NCI-H446 (cell line): Measurements from ENCODE around the gene UIMC1.
"Not testable (repeated sequence)": the region's sequence is repeated elsewhere in the genome, so short reads cannot be mapped to it uniquely, and the experiment has no call there.

Experiments used
- DNase-seq, 2 experiments: peaks; one replicate each; lab custom pipeline; 2025; lab: John Stamatoyannopoulos, UW

The UIMC1 gene

DNA sequence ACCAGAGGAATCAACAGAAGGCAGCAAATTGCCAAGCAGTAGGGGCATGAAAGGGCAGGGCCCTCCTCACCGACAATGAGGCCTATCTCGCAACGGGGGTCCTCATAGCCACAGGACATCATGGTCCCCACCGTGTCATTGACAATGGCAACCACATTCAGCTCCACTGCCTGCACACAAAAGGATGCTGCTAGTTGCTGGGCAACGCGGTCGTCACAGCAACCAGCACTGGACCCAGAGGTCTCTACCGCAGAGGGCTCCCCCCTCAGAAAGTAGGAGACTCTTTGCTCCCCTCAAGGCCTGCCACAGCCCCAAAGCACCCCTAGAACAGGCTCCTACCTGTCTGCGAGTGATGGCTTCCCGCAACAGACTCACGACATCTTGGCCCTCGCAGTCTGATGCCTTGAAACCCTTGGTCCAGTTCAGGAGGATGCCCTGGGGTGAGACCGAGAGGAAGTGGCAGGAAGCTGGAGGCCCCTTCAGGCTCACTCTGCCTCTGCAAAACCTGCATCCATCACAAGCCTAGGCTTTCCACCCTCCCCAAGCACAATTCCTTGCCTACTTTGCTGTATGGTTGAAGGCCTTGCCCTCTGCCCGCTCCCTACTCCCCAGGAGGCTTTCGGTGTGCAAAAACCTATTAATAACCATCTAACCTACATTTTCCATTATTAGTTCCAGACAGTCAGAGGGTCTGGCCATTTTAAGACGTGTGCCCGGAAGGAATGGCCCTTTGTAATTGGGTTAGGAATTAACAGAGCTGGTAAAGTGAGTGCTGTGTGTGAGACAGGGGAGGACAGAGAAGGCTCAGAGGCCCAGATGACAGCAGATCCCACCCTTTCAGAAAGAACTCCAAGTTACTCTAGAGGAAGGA lies 122.6 kb downstream of the UIMC1 start:
- no peak for DNase-seq

DNA sequence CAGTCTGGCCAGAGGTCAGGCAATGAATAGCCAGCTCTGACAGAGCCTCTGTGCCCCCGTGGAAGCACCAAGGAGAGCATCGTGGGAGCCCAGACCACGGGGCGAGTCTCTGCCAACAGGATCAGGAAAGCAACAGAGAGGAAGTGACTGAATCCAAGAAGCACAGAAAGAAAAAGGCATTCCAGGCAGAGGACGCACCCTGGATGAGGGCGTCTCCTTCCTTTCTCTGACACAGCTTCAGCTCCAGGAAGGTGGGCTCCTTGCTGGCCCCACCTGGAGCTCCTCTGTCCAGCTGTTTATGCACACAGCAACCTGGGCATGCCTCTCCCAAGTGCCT lies 124.0 kb downstream of the UIMC1 start:
- DNase-seq, result no peak

DNA sequence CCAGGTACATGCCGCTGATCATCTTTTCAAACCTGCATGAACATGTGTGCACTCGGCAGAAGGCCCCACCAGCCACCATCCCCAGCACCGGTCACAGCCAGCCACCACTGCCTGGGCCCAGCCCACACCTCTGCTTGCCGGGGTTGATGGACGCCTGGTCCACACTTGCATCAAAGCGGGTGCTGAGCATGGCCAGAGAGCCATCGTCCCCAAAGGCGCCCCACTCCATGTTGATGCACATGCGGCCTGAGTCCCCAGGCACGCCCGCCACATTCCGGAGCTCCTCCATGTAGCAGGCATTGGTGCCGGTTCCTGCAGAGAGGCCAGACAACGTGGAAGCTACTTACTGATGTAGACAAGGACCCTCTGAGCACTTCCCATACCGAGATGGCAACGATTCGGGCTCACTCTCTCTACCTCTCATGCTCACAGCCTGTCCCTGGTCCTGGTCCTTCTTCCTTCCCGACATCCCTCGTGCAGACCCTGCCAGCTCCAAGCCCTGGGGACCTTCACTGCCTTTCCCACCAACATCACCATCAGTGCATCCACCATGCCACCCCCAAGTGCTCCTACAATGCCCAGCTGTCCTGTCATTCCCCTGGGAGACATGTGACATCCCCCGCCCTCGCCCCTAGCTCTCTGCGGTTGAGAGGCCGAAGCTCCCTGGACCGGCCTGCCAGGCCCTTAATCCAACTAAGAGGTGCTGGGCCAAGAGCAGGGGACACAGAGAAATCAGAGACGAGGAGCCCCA lies 124.6 kb downstream of the UIMC1 start:
- no peak for DNase-seq

- no peak for DNase-seq
Measured at GRCh38 chr5:176881021-176881749, 125.4 kb downstream of the UIMC1 start.

DNA sequence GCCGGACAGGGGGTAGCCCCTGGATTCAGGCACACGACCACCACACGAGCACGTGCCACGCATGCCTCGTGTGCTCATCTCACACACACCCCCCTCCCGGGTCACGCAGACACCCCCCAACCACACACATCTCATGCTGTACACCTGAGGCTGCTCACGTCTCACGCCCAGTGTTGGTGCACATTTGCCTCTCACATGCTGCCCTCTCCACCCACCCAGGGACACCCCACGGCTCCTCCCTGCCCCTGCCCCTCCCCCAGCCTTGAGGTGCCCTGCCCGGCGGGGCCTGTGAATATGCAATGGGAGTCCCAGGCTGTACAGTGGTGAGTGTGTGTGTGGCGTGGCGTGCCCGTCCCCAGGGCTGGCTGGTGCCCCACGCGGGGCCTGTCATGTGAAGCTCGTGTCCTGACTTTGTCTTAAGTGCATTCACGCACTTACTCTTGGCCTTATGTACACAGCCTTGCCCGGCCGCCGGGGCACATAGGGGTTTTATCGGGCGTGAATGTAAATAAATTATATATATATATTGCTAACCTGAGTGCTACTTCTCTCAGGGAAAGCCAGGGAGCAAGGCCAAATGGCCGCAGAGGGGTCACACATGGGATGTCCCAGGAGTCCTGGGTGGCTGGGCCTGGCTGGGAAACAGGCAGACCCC lies 126.1 kb downstream of the UIMC1 start:
- DNase-seq, result no peak

DNA sequence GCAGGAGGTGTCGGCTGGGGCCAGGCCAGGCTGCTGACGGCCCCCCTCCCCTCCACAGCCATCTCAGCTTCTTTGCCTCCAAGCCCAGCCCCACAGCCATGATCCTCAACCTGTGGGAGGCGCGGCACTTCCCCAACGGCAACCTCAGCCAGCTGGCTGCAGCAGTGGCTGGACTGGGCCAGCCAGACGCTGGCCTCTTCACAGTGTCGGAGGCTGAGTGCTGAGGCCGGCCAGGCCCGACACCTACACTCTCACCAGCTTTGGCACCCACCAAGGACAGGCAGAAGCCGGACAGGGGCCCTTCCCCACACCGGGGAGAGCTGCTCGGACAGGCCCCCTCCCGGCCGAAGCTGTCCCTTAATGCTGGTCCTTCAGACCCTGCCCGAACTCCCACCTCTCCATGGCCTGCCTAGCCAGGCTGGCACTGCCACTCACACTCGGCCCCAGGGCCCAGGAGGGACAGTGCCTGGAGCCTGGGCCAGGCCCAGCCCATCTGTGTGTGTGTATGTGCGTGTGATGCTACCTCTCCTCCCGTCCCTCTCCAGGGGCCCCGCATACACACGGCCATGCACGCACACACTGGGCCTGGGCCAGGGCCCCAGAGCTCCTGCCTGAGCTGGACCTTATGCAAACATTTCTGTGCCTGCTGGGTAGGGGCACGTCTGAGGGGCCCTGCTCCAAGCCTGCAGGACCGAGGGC lies 126.8 kb downstream of the UIMC1 start:
- no peak for DNase-seq

- no peak for DNase-seq
Measured at GRCh38 chr5:176878906-176879662, 127.5 kb downstream of the UIMC1 start.

GRCh38 chr5:176878463-176878862 lies 128.1 kb downstream of the UIMC1 start:
- no peak for DNase-seq

- DNase-seq, result no peak
Measured at GRCh38 chr5:176877793-176878331, 128.7 kb downstream of the UIMC1 start.

DNA sequence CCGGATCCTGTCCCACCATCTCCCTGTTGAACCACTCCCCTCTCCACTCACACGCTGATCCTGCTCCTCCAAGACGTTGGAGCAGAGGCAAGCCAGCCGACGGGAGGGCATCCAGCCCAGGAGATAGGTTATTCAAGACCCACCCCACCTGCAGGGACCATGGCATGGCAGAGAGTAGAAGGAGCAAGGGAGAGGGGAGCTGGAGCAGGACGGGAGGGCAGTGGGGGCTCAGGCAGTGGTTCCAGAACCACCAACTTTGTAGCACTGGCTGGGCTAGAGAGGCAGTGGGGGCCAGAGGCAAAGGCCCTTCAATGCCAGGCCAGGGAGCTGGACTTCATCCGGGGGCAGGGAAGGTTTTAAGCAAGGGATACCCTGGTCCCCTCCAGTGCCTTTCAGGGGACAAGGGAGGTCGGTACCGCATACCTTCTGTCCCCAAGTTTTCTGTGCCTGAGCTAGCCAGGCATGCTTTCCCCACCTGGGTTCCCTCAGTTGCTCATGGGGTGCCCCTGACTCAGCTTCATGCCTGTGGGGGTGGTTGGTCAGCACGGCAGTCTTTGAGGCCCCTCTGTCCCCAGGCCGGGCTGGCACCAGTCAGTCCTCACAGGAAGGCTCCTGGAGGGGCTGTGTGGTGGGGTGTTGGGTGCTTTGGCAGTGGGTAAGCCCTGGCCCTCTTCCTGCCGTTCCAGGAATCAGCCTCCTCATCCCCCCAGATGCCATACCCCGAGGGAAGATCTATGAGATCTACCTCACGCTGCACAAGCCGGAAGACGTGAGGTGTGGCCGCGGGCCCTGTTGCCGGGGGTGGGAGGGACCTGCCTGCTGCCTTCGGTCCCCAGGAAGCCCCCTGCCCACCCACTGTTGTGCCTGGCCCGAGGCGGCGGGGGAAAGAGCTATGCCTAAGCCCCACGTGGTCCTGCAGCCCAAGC lies 129.8 kb downstream of the UIMC1 start:
- no peak for DNase-seq

DNA sequence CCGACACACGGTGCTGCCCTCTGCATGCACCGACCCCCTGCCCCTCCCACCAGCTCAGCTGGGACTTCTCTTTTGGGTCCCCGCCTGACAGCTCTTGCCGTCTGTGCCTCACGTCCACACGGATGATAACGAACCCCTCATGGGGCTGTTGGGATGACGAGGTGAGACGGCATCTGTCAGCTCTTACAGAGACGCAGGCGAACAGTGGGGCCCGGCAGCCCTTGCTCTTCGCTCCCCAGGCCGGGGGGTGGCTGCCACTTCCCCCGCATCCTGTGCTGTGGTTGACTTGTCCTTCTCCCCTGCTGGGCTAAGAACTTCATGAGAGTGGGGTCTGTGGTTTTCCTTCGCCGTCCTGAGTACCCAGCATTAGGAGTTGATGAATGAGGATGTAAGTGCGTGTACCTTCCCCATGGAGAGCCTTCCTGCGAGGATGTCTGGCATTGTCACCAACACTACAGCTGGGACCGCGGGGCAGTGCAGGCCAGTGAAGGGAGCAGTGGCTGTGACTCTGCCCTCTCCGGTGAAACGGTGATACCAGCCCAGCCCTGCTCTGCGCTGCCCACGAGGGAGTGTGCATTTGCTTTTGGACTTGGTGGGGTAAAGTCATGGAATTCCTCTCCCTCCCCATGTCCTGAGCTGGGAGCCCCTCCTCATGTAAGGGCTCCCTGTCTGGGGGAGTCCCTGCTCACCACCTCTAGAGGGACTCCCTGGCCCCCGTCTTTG lies 130.6 kb downstream of the UIMC1 start:
- no peak for DNase-seq

DNA sequence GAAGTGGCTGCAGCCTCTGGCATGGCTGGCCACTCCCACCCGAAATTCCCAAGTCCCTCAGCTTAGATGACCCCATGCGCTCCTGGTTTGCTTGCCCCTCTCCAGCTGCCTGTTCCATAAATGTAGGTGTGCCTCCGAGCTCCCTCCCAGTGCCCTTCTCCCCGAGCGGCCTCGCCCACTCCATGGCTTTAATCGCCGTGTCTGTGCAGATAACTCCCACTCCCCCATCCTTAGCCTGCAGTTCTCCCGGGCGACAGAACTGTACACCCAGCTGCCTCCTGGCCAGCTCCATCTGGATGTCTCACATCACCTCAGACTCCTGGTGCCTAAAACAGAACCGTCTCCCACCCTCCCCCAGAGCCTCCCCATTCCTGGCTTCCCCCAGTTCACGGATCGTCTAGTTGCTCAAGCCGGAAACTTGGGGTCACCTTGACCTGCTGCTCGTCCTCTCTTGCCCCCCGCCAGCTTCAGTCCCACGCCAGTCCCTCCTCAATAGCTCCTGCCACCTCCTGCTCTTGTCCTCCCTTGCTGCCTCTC lies 131.5 kb downstream of the UIMC1 start:
- no peak for DNase-seq

DNA sequence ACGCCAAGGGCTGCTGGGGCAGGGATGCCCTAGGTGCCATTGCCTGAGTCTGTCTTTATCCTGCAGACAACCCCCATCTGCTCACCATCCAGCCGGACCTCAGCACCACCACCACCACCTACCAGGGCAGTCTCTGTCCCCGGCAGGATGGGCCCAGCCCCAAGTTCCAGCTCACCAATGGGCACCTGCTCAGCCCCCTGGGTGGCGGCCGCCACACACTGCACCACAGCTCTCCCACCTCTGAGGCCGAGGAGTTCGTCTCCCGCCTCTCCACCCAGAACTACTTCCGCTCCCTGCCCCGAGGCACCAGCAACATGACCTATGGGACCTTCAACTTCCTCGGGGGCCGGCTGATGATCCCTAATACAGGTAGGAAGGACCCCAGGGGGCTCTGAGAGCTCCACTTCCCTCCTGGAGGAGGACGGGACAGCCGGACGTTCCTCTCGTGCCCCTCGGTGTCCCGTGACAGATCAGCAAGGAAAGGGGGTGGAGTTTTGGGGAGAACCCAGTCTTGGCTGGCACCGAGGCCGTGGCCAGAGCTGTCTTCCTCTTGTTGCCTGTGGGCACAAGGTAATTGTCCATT lies 132.3 kb downstream of the UIMC1 start:
- no peak for DNase-seq

- DNase-seq, result no peak
Measured at GRCh38 chr5:176873541-176874172, 132.9 kb downstream of the UIMC1 start.

- DNase-seq, result not testable (repeated sequence)
Measured at GRCh38 chr5:176873011-176873410, 133.6 kb downstream of the UIMC1 start.

DNA sequence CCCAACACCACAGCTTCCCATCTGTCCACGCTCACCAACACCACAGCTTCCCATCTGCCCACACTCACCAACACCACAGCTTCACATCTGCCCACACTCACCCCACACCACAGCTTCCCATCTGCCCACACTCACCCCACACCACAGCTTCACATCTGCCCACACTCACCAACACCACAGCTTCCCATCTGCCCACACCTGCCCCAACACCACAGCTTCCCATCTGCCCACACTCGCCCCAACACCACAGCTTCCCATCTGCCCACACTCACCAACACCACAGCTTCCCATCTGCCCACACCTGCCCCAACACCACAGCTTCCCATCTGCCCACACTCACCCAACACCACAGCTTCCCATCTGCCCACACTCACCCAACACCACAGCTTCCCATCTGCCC lies 134.0 kb downstream of the UIMC1 start:
- DNase-seq, result not testable (repeated sequence)

GRCh38 chr5:176870644-176871043 lies 135.9 kb downstream of the UIMC1 start:
- DNase-seq, result not testable (repeated sequence)
